ENCODE data around the gene TMEM130. TPM values are rescaled to one million over a fixed set of nuclear protein-coding genes. Genes with fewer than 3 reads are reported as not detected.
"Not testable (repeated sequence)": the region's sequence is repeated elsewhere in the genome, so short reads cannot be mapped to it uniquely, and the experiment has no call there.

TMEM130 gene
- total RNA-seq, 2 experiments from 2014 or later = not detected

DNA sequence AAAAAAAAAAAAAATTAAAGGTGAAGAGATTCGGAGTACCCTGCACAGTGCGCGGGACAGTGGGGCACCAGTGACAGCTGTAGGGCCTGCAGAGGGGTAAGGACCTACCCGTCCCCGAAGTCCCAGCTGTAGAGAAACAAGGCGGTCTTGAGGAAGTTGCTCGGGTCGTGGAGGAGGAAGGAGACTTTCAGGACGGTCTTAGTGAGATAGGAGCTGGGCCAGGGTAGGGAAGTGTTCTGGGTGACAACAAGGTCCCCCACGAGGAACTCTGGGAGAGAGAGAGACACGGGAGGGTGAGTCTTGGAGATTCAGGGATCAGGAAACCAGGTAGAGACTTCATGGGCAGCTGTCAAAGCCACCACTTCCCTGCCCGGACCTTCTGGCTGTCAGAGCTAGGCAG is 9.7 kb downstream of the TMEM130 start:
- H3K9me3 Mint-ChIP-seq = no peaks in the 10 kb centered on the region
- H3K36me3 Mint-ChIP-seq (ENCODE audit: low read depth) = no peaks in the 10 kb centered on the region
- no peak overlapping the region for H3K4me3 Mint-ChIP-seq
- H3K27me3 Mint-ChIP-seq = peaks cover 4% of the 10 kb centered on the region
- no peak overlapping the region for H3K27ac Mint-ChIP-seq
- ChIA-PET CTCF (no interaction called here), POLR2A (no interaction called here)
- no peaks in the 10 kb centered on the region for H3K4me1 Mint-ChIP-seq
- no peak for DNase-seq

GRCh38 chr7:98855610-98856422 is 14.0 kb downstream of the TMEM130 start:
- Mint-ChIP-seq H3K27me3 (peaks cover 4% of the 10 kb centered on the region), H3K27ac (no peak overlapping the region), H3K9me3 (no peaks in the 10 kb centered on the region), H3K36me3 (ENCODE audit: low read depth) (no peaks in the 10 kb centered on the region), H3K4me3 (no peak overlapping the region), H3K4me1 (no peaks in the 10 kb centered on the region)
- POLR2A ChIA-PET = no interaction called here
- CTCF ChIA-PET = no interaction called here
- no peak for DNase-seq

DNA sequence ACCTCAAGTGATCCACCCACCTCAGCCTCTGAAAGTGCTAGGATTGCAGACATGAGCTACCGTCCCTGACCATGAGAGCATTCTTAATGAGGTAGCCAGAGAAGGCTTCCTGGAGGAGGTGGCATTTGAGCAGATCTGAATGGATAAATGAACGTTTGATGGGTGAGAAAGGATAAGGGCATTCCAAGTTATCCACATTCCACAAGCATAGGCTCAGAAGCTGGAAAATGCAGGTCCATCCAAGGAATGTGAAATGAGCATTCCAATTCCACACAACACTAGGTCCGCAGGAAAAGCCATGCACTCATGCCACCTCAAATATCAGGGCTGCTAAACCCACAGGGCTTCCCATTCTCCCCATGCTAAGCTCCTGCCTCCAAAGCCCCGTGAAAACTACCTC is 17.0 kb downstream of the TMEM130 start:
- CTCF ChIA-PET = no interaction called here
- Mint-ChIP-seq H3K4me1 (no peaks in the 10 kb centered on the region), H3K27me3 (no peaks in the 10 kb centered on the region)

DNA sequence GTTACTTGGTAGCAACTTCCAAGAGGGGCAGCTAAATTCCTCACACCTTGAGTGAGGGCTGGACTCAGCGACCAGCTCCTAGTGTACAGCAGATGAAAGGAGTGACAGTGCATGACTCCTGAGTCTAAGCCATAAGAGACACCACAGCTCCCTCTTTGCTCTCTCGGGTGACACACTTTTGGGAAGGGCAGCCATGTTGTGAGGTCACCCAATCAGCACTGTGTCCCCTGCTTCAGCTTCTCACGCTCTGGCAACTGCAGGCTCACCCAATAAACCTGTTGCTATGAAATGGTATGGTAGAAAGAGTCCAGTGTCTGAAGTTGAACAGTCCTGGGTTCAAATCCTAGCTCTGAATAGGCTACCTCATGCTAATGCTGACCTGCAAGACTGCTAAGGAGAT is 20.9 kb downstream of the TMEM130 start:
- ChIA-PET CTCF (interaction anchor here (1.3 kb wide), 1 partner anchor 12 kb away, joined by 3 read pairs; no protein-coding TSS in a partner anchor), POLR2A (no interaction called here)
- no peaks in the 10 kb centered on the region for H3K9me3 Mint-ChIP-seq
- H3K36me3 Mint-ChIP-seq (ENCODE audit: low read depth) = no peaks in the 10 kb centered on the region
- H3K27ac Mint-ChIP-seq = no peak overlapping the region
- no peak overlapping the region for H3K4me3 Mint-ChIP-seq
- no peaks in the 10 kb centered on the region for H3K27me3 Mint-ChIP-seq
- no peak for DNase-seq
- no peaks in the 10 kb centered on the region for H3K4me1 Mint-ChIP-seq

More for the DNA sequence above, 17.0 kb downstream of the TMEM130 start:
- POLR2A ChIA-PET = no interaction called here
- H3K4me3 Mint-ChIP-seq = no peak overlapping the region
- no peaks in the 10 kb centered on the region for H3K36me3 Mint-ChIP-seq (ENCODE audit: low read depth)
- no peaks in the 10 kb centered on the region for H3K9me3 Mint-ChIP-seq
- DNase-seq = no peak
- no peak overlapping the region for H3K27ac Mint-ChIP-seq

DNA sequence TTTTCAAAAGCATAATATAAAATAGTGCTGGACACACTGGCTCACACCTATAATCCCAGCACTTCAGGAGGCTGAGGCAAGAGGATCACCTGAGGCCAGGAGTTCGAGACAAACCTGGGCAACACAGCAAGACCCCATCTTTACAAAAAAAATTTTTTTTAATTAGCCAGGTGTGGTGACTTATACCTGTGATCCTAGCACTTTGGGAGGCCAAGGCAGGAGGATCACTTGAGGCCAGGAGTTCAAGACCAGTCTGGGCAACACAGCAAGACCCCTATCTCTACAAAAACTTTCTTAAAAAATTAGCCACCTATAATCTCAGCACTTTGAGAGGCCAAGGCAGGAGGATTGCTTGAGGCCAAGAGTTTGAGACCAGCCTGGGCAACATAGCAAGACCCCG is 27.3 kb downstream of the TMEM130 start:
- CTCF ChIA-PET = interaction anchor here (0.7 to 3.9 kb wide), 7 partner anchors 11 to 410 kb away, joined by 3 to 40 read pairs (median 5); no protein-coding TSS in a partner anchor
- H3K27ac Mint-ChIP-seq; H3K4me1 Mint-ChIP-seq; DNase-seq; POLR2A ChIA-PET; H3K27me3 Mint-ChIP-seq; H3K36me3 Mint-ChIP-seq (ENCODE audit: low read depth); H3K9me3 Mint-ChIP-seq; H3K4me3 Mint-ChIP-seq: not testable (repeated sequence)

DNA sequence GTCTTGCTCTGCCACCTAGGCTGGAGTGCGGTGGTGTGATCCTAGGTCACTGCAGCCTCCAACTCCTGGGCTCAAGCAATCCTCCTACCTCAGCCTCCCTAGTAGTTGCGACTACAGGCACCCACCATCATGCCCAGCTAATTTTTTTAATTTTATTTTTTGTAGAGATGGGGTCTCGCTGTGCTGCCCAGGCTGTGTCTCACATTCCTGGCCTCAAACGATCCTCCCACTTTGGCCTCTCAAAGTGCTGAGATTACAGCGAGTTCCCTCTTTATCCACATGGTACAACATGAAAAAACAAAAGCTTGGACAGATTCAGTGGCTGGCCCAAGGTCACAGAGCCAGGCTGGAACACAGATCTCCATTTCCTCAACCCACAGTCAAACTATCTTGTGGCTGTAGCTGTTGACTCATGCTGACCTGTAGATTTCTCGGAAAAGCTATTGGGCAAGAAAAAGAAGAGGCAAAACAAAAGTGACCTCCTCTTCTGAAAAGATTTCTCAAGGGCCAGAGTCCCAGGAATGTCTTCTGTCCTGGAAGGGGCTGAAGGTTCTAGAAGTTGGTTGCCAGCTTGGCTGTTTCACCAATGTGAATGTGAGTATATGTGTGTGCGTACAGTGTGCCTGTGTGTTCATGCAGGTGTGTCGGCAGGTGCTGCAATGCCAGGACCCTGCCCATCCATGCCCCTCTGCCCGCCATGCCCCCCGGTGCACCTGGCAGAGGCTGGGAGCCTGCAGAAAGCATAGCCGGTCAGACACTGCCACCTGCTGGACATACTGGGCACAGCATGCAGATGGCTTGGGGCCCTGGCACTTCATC is 28.4 kb downstream of the TMEM130 start:
- no peak overlapping the region for H3K27ac Mint-ChIP-seq
- H3K4me3 Mint-ChIP-seq = no peak overlapping the region
- H3K36me3 Mint-ChIP-seq (ENCODE audit: low read depth) = no peaks in the 10 kb centered on the region
- ChIA-PET CTCF (interaction anchor here (0.7 to 3.9 kb wide), 11 partner anchors 10 to 420 kb away, joined by 3 to 40 read pairs (median 3); no protein-coding TSS in a partner anchor), POLR2A (interaction anchor here (0.7 to 1.2 kb wide), 2 partner anchors 10 to 541 kb away, joined by 3 read pairs; no protein-coding TSS in a partner anchor)
- no peaks in the 10 kb centered on the region for H3K9me3 Mint-ChIP-seq
- no peaks in the 10 kb centered on the region for H3K27me3 Mint-ChIP-seq
- peak; percentile 66 for DNase-seq
- H3K4me1 Mint-ChIP-seq = no peaks in the 10 kb centered on the region

GRCh38 chr7:98840722-98841121 is 29.1 kb downstream of the TMEM130 start:
- Mint-ChIP-seq H3K9me3 (no peaks in the 10 kb centered on the region), H3K27ac (no peak overlapping the region), H3K36me3 (ENCODE audit: low read depth) (no peaks in the 10 kb centered on the region), H3K4me3 (no peak overlapping the region), H3K27me3 (no peaks in the 10 kb centered on the region), H3K4me1 (no peaks in the 10 kb centered on the region)
- DNase-seq = no peak
- POLR2A ChIA-PET = interaction anchor here (0.7 to 1.2 kb wide), 2 partner anchors 10 to 540 kb away, joined by 3 read pairs; no protein-coding TSS in a partner anchor
- CTCF ChIA-PET = interaction anchor here (0.7 to 3.9 kb wide), 8 partner anchors 9 to 406 kb away, joined by 3 to 40 read pairs (median 3); no protein-coding TSS in a partner anchor

GRCh38 chr7:98840096-98840495 is 29.7 kb downstream of the TMEM130 start:
- CTCF ChIA-PET = interaction anchor here (0.7 to 3.9 kb wide), 4 partner anchors 8 to 122 kb away, joined by 3 to 40 read pairs (median 3); no protein-coding TSS in a partner anchor
- POLR2A ChIA-PET = no interaction called here
- no peak overlapping the region for H3K4me3 Mint-ChIP-seq
- DNase-seq = no peak
- H3K27me3 Mint-ChIP-seq = no peaks in the 10 kb centered on the region
- H3K9me3 Mint-ChIP-seq = no peaks in the 10 kb centered on the region
- H3K36me3 Mint-ChIP-seq (ENCODE audit: low read depth) = no peaks in the 10 kb centered on the region
- no peak overlapping the region for H3K27ac Mint-ChIP-seq
- H3K4me1 Mint-ChIP-seq = no peaks in the 10 kb centered on the region

DNA sequence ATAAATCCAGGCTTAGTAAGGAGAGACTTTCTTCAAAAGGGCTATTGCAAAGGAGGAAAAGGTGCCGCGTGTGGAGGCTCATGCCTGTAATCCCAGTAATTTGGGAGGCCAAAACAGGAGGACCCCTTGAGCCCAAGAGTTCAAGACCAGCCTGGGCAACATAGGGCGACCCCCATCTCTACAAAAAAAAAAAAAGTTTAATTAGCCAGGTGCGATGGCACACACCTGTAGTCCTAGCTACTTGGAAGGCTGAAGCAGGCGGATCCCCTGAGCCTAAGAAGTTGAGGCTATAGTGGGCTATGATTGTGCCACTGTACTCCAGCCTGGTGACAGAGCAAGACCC is 32.2 kb downstream of the TMEM130 start:
- no peaks in the 10 kb centered on the region for H3K9me3 Mint-ChIP-seq
- no peaks in the 10 kb centered on the region for H3K4me1 Mint-ChIP-seq
- ChIA-PET CTCF (interaction anchor here (1.0 to 1.7 kb wide), 3 partner anchors 11 to 417 kb away, joined by 3 to 5 read pairs (median 4); no protein-coding TSS in a partner anchor), POLR2A (no interaction called here)
- H3K27me3 Mint-ChIP-seq = no peaks in the 10 kb centered on the region
- H3K4me3 Mint-ChIP-seq = no peak overlapping the region
- H3K27ac Mint-ChIP-seq = no peak overlapping the region
- no peak for DNase-seq
- H3K36me3 Mint-ChIP-seq (ENCODE audit: low read depth) = no peaks in the 10 kb centered on the region

DNA sequence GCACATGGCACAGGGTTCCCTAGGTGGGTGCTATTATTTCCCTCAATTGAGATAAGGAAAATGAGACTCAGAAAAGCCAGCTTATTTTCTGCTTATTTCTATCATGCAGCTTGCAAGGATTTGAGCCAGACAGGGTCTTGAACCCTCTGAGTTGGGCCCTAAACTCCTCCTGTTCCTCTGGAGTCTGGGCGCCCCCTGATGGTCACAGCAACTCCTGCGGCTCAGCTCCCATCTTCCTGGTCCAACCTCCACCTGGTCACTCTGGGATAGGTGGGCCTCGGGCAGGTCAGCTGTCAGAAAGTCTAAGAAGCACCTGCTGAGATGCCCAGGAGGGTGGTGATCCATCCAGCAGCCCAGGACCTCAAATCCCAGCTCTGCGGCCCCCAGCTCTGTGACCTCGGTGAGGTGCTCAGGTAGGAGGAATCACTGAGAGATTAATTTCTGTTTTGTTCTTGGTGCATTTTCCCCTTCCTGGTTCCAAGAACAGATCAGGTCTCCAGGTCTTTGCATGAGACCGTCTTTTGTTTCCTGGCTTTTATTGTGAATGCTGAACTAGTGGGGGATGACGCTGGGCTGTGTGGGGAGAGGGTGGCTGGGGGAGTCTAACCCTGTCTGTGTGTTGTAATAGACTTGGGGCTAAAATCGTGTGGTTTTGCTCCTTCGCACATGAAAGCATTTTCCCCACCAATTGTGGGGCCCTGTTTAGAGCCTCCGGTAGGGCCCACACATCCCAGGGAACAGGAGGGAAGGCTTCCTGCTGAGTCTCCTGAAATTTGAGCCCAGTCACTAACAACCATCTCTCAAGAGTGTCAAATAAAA is 32.8 kb downstream of the TMEM130 start:
- no peaks in the 10 kb centered on the region for H3K27me3 Mint-ChIP-seq
- ChIA-PET POLR2A (no interaction called here), CTCF (interaction anchor here (0.6 to 1.4 kb wide), 5 partner anchors 9 to 173 kb away, joined by 3 to 10 read pairs (median 4); no protein-coding TSS in a partner anchor)
- H3K36me3 Mint-ChIP-seq (ENCODE audit: low read depth) = no peaks in the 10 kb centered on the region
- H3K4me3 Mint-ChIP-seq = no peak overlapping the region
- H3K4me1 Mint-ChIP-seq = no peaks in the 10 kb centered on the region
- DNase-seq = peak; percentile 27
- no peak overlapping the region for H3K27ac Mint-ChIP-seq
- H3K9me3 Mint-ChIP-seq = no peaks in the 10 kb centered on the region

DNA sequence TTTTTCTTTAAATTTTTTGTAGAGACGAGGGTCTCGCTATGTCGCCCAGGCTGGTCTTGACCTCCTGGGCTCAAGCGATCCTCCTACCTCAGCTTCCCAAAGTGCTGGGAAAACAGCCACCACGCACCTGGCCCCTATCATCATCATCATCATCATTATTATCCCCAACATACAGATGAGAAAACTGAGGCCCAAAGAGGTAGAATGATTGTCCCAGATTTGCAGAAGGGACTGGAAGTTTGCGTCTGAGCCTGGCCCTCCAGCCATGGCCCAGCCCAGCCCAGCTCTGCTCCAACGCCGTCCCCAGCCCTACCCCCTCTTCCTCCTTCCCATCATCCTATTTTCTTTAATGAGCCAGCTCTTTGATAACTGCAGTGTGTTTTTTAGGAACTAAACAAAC is 34.9 kb downstream of the TMEM130 start:
- ChIA-PET CTCF (interaction anchor here (1.0 to 1.5 kb wide), 2 partner anchors 37 to 89 kb away, joined by 3 to 5 read pairs; no protein-coding TSS in a partner anchor), POLR2A (interaction anchor here (0.6 kb wide), 1 partner anchor 45 kb away, joined by 3 read pairs; no protein-coding TSS in a partner anchor)
- H3K9me3 Mint-ChIP-seq = no peaks in the 10 kb centered on the region
- H3K27ac Mint-ChIP-seq = no peak overlapping the region
- H3K4me1 Mint-ChIP-seq = no peaks in the 10 kb centered on the region
- H3K4me3 Mint-ChIP-seq = no peak overlapping the region
- DNase-seq = no peak
- no peaks in the 10 kb centered on the region for H3K36me3 Mint-ChIP-seq (ENCODE audit: low read depth)
- H3K27me3 Mint-ChIP-seq = no peaks in the 10 kb centered on the region

GRCh38 chr7:98833022-98833421 is 36.8 kb downstream of the TMEM130 start:
- Mint-ChIP-seq H3K27ac (no peak overlapping the region), H3K4me3 (no peak overlapping the region), H3K4me1 (no peaks in the 10 kb centered on the region), H3K27me3 (no peaks in the 10 kb centered on the region), H3K9me3 (no peaks in the 10 kb centered on the region), H3K36me3 (ENCODE audit: low read depth) (no peaks in the 10 kb centered on the region)
- POLR2A ChIA-PET = no interaction called here
- CTCF ChIA-PET = interaction anchor here (0.6 to 4.9 kb wide), 4 partner anchors 9 to 480 kb away, joined by 3 to 40 read pairs (median 6); no protein-coding TSS in a partner anchor
- no peak for DNase-seq

Measured in activated CD4-positive, alpha-beta memory T cell treated with anti-CD3 and anti-CD28 coated beads, Interleukin-2, amount 10 ng/mL, durations not matched to agents 7 days and 5 days (primary cell).